ENCODE data around the gene CDCP1. TPM values are rescaled to one million over a fixed set of nuclear protein-coding genes. Genes with fewer than 3 reads are reported as not detected.
A peak's percentile ranks its signal among the peaks of the same experiment; 100 is the strongest.

The CDCP1 gene
- total RNA-seq, 5 donors from 2014 or later (not counting 1 experiment from before 2014, with no cell fraction given) = 0.36 to 1.7 (median 0.55) TPM

DNA sequence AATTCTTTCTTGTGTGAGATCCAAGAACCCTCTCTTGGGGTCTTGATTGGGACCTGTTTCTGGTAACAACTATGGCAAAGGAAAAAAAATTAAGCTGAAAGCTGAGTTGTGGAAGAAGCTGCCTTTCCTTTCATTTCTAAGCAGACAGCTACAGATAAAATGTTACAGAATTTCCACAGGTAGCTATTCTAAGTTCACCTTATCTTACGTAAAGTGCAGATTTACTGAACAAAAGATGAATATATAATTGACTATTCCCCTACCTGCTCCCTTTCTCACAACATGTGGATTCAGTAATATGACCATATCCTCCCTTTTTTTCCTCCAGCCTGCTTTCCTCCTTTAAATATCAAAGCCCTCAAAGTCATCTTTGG, 83.5 kb downstream of the CDCP1 start:
- Histone ChIP-seq H3K9me3 (no peaks in the 10 kb centered on the region), H3K4me3 (ENCODE audit: control insufficient read depth in 1 of 2, extremely low read depth in 1 of 2, low read length in 1 of 2) (no peak overlapping the region), H3K27me3 (replicated peaks in 1 of 2; ENCODE audit: control insufficient read depth in 2 of 2, extremely low read depth in 1 of 2, insufficient read depth in 2 of 2, low read length in 1 of 2) (peaks cover 0 to 6% of the 10 kb centered on the region in 2 experiments), H3K4me1 (ENCODE audit: control insufficient read depth in 1 of 2, extremely low read depth in 1 of 2, insufficient read depth in 2 of 2, low read length in 2 of 2) (peaks cover 2 to 11% of the 10 kb centered on the region in 2 experiments), H3K36me3 (ENCODE audit: control insufficient read depth in 2 of 2, extremely low read depth in 1 of 2, insufficient read depth in 1 of 2, low read length in 1 of 2) (no peaks in the 10 kb centered on the region), H3K27ac (ENCODE audit: low read length) (no peak overlapping the region)
- no peak for ATAC-seq (replicated peaks in 1 of 4)
- Mint-ChIP-seq H3K36me3 (no peaks in the 10 kb centered on the region), H3K27me3 (peaks cover 3% of the 10 kb centered on the region in 2 donors), H3K9me3 (no peaks in the 10 kb centered on the region), H3K27ac (no peak overlapping the region), H3K4me1 (peaks cover 13 to 15% (median 14%) of the 10 kb centered on the region in 3 donors), H3K4me3 (no peak overlapping the region)
- DNase-seq = no peak
- ChIA-PET CTCF (interaction anchor here in 1 of 2 donors (1.4 kb wide), 1 partner anchor 22 kb away, joined by 3 read pairs; no protein-coding TSS in a partner anchor), POLR2A (no interaction called here)
- WGBS (ENCODE audit: insufficient coverage) = no CpG with 5 or more reads among the region's 1 CpG

DNA sequence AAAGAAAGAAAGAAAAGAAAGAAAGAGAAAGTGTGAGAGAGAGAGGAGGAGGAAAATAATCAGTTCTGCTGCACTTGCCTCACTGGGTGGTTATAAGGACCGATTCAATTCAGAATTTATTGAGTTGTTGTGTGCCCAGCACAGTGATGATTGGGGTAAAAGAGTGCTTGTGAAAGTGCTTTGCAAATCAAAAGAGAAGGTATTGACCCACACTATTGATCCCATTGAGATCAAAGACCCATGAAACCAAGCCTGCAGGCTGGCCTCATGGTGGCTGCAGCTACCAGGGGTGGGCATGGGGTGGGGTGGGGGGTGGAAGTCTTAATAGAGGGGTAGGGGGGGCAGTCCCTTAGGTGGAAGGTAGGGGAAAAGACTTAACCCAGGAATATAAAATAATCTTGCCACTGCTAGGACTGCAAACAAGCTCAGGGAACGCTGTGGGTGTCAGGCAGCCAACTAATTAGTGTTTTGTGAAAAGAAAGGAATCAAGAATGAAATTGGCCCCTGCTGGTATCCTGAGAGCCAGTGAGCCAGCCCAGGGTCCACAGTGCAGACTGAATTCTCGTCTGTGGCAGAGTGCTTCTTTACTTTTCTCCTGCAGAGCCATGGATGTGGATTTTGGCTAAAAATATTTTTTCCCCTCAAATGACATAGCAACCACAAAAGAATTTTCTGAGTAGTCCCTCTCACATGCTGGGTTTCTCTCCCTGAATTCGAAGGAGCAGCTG, 85.8 kb downstream of the CDCP1 start:
- no peak overlapping the region for H3K27ac Mint-ChIP-seq
- H3K4me1 Mint-ChIP-seq = peaks cover 9 to 10% (median 10%) of the 10 kb centered on the region in 3 donors
- no peaks in the 10 kb centered on the region for H3K9me3 ChIP-seq
- no peaks in the 10 kb centered on the region for H3K36me3 ChIP-seq (ENCODE audit: control insufficient read depth in 2 of 2, extremely low read depth in 1 of 2, insufficient read depth in 1 of 2, low read length in 1 of 2)
- no peak overlapping the region for H3K4me3 Mint-ChIP-seq
- DNase-seq (no peak), ATAC-seq (replicated peaks in 1 of 4) (no peak)
- ChIA-PET POLR2A (no interaction called here), CTCF (no interaction called here)
- H3K9me3 Mint-ChIP-seq = no peaks in the 10 kb centered on the region
- no peak overlapping the region for H3K4me3 ChIP-seq (ENCODE audit: control insufficient read depth in 1 of 2, extremely low read depth in 1 of 2, low read length in 1 of 2)
- H3K4me1 ChIP-seq (ENCODE audit: control insufficient read depth in 1 of 2, extremely low read depth in 1 of 2, insufficient read depth in 2 of 2, low read length in 2 of 2) = peaks cover 2 to 10% of the 10 kb centered on the region in 2 experiments
- 92% methylated on average over 2 of the region's 4 CpGs for WGBS (ENCODE audit: insufficient coverage)
- no peak overlapping the region for H3K27ac ChIP-seq (ENCODE audit: low read length)
- no peaks in the 10 kb centered on the region for H3K36me3 Mint-ChIP-seq
- peaks cover 3 to 7% of the 10 kb centered on the region in 2 donors for H3K27me3 Mint-ChIP-seq
- peaks cover 0 to 3% of the 10 kb centered on the region in 2 experiments for H3K27me3 ChIP-seq (replicated peaks in 1 of 2; ENCODE audit: control insufficient read depth in 2 of 2, extremely low read depth in 1 of 2, insufficient read depth in 2 of 2, low read length in 1 of 2)

DNA sequence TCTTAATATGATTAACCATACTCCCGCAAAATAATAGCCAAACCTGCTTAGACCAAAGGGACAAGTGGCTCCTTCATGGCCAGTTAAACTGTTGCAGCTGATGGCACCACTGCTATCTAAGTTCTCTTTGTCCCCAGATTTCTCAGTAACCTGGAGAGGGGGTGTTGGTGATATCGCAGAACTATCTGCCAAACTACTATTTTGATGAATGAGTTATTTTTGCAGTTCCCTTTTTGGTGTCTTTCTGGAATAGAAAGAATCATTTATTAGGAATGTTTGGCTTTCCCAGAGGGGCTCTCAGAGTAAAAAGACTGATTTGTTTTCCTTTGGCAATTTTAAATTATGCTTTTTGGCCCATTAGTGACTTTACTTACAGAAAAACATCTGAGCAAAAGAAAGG, 87.0 kb downstream of the CDCP1 start:
- H3K36me3 ChIP-seq (ENCODE audit: control insufficient read depth in 2 of 2, extremely low read depth in 1 of 2, insufficient read depth in 1 of 2, low read length in 1 of 2) = no peaks in the 10 kb centered on the region
- ATAC-seq (replicated peaks in 1 of 4) (no peak), DNase-seq (no peak)
- no peak overlapping the region for H3K4me3 ChIP-seq (ENCODE audit: control insufficient read depth in 1 of 2, extremely low read depth in 1 of 2, low read length in 1 of 2)
- no peaks in the 10 kb centered on the region for H3K9me3 ChIP-seq
- Mint-ChIP-seq H3K27ac (no peak overlapping the region), H3K4me3 (no peak overlapping the region), H3K36me3 (no peaks in the 10 kb centered on the region), H3K4me1 (peaks cover 0 to 4% (median 0%) of the 10 kb centered on the region in 3 donors), H3K27me3 (peaks cover 3 to 7% of the 10 kb centered on the region in 2 donors), H3K9me3 (no peaks in the 10 kb centered on the region)
- H3K4me1 ChIP-seq (ENCODE audit: control insufficient read depth in 1 of 2, extremely low read depth in 1 of 2, insufficient read depth in 2 of 2, low read length in 2 of 2) = no peaks in the 10 kb centered on the region
- ChIA-PET POLR2A (no interaction called here), CTCF (interaction anchor here in 1 of 2 donors (0.7 kb wide), 1 partner anchor 20 kb away, joined by 4 read pairs; no protein-coding TSS in a partner anchor)
- no peak overlapping the region for H3K27ac ChIP-seq (ENCODE audit: low read length)
- no peaks in the 10 kb centered on the region for H3K27me3 ChIP-seq (replicated peaks in 1 of 2; ENCODE audit: control insufficient read depth in 2 of 2, extremely low read depth in 1 of 2, insufficient read depth in 2 of 2, low read length in 1 of 2)
- WGBS (ENCODE audit: insufficient coverage) = no CpG with 5 or more reads among the region's 2 CpGs

DNA sequence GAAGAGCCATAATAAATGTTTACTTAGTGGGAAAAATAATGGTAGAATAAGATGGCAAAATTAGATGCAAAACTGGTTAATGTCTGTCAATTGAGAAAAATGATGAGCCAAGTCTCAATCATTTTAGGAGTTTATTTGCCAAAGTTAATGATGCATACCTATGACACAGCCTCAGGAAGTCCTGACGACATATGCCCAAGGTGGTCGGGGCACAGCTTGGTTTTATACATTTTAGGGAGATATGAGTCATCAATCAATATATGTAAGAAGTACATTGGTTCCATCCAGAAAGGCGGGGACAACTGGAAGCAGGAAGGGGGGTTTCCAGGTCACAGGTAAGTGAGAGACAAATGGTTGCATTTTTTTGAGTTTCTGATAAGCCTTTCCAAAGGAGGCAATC, 88.6 kb downstream of the CDCP1 start:
- CTCF ChIA-PET = no interaction called here
- Mint-ChIP-seq H3K9me3 (no peaks in the 10 kb centered on the region), H3K4me3 (no peak overlapping the region), H3K27me3 (peaks cover 6 to 7% of the 10 kb centered on the region in 2 donors), H3K36me3 (no peaks in the 10 kb centered on the region), H3K4me1 (peaks cover 4 to 9% (median 6%) of the 10 kb centered on the region in 3 donors), H3K27ac (no peak overlapping the region)
- Histone ChIP-seq H3K36me3 (ENCODE audit: control insufficient read depth in 2 of 2, extremely low read depth in 1 of 2, insufficient read depth in 1 of 2, low read length in 1 of 2) (no peaks in the 10 kb centered on the region), H3K4me3 (ENCODE audit: control insufficient read depth in 1 of 2, extremely low read depth in 1 of 2, low read length in 1 of 2) (no peak overlapping the region), H3K4me1 (ENCODE audit: control insufficient read depth in 1 of 2, extremely low read depth in 1 of 2, insufficient read depth in 2 of 2, low read length in 2 of 2) (no peaks in the 10 kb centered on the region), H3K27ac (ENCODE audit: low read length) (no peak overlapping the region), H3K27me3 (replicated peaks in 1 of 2; ENCODE audit: control insufficient read depth in 2 of 2, extremely low read depth in 1 of 2, insufficient read depth in 2 of 2, low read length in 1 of 2) (peaks cover 0 to 2% of the 10 kb centered on the region in 2 experiments), H3K9me3 (no peaks in the 10 kb centered on the region)
- DNase-seq = no peak
- ATAC-seq (replicated peaks in 1 of 4) = no peak
- POLR2A ChIA-PET = no interaction called here
- no CpG with 5 or more reads among the region's 3 CpGs for WGBS (ENCODE audit: insufficient coverage)

DNA sequence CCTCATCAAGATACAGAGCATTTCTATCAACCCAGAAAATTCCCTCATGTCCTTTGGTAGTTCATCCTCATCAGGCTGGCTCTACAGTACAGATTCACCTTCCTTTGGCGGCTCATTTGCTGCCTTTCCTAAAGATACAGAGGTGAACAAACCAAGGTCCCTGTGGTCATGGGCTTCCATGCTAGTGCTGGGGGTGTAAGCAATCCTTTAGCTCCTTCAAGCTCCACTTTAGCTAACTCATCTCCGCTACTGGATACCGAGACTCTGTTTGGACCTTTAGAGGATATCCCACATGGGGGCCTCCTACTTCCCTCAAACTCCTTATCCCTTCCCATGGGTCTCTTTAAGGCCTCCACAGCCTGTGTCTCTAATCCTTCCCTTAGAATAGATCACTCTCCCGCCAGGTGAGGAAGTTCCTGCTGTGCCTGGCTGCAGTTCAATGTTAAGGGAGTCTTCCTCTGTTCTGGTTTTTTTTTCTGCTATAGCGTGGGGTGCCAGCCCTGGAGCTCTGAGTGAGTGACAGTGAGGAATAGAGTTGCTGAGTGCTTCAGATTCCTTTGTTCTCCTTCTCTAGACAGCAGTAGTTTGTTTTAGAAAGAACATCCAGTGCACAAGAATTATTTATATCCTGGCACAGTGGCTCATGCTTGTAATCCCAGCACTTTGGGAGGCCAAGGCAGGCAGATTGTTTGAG, 89.4 kb downstream of the CDCP1 start:
- DNase-seq (no peak), ATAC-seq (replicated peaks in 1 of 4) (no peak)
- H3K4me1 ChIP-seq (ENCODE audit: control insufficient read depth in 1 of 2, extremely low read depth in 1 of 2, insufficient read depth in 2 of 2, low read length in 2 of 2) = no peaks in the 10 kb centered on the region
- Mint-ChIP-seq H3K27ac (no peak overlapping the region), H3K36me3 (no peaks in the 10 kb centered on the region), H3K27me3 (peaks cover 6 to 7% of the 10 kb centered on the region in 2 donors), H3K9me3 (no peaks in the 10 kb centered on the region), H3K4me3 (no peak overlapping the region), H3K4me1 (peaks cover 4 to 9% (median 6%) of the 10 kb centered on the region in 3 donors)
- H3K27ac ChIP-seq (ENCODE audit: low read length) = no peak overlapping the region
- POLR2A ChIA-PET = interaction anchor here in 1 of 2 donors (0.6 kb wide), 1 partner anchor 593 kb away, joined by 7 read pairs; no protein-coding TSS in a partner anchor
- no peaks in the 10 kb centered on the region for H3K9me3 ChIP-seq
- CTCF ChIA-PET = no interaction called here
- no peaks in the 10 kb centered on the region for H3K36me3 ChIP-seq (ENCODE audit: control insufficient read depth in 2 of 2, extremely low read depth in 1 of 2, insufficient read depth in 1 of 2, low read length in 1 of 2)
- peaks cover 0 to 5% of the 10 kb centered on the region in 2 experiments for H3K27me3 ChIP-seq (replicated peaks in 1 of 2; ENCODE audit: control insufficient read depth in 2 of 2, extremely low read depth in 1 of 2, insufficient read depth in 2 of 2, low read length in 1 of 2)
- 100% methylated on average over 1 of the region's 5 CpGs for WGBS (ENCODE audit: insufficient coverage)
- no peak overlapping the region for H3K4me3 ChIP-seq (ENCODE audit: control insufficient read depth in 1 of 2, extremely low read depth in 1 of 2, low read length in 1 of 2)

DNA sequence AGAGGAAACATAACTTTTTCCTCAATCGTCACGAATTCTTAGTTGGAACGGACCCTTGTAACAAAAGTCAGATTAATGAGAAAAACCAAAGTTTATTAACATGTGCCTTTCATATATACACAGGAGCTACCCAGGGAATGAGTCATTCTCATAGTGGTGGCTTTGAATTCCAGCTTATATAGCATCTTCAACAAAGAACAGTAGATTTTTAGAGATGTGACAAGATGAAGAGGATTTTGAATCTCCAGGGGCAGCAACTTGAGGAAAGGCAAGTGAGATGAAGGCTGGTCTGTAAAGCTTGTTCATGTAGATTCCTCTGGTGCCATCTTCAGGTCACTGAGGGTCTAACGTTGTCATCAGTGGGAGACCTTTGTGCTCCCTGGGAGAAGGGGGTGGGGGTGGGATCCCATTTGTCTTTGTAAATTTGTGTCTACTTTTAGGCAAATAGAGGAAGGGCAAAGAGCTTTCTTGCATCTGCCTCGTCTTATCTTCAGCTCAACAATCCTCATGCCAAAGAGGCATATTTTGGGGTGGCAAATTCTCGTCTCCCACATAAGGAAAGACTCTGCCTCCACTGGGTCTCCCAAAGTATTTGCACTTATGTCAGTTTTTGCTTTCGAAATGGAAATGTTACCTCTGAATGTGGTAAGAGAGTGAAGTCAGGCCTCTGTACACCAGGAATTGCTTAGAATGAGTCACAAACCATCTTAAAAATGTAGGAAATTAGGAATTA, 90.6 kb downstream of the CDCP1 start:
- Histone ChIP-seq H3K4me3 (ENCODE audit: control insufficient read depth in 1 of 2, extremely low read depth in 1 of 2, low read length in 1 of 2) (no peak overlapping the region), H3K27ac (ENCODE audit: low read length) (no peak overlapping the region), H3K4me1 (ENCODE audit: control insufficient read depth in 1 of 2, extremely low read depth in 1 of 2, insufficient read depth in 2 of 2, low read length in 2 of 2) (no peaks in the 10 kb centered on the region), H3K9me3 (no peaks in the 10 kb centered on the region), H3K36me3 (ENCODE audit: control insufficient read depth in 2 of 2, extremely low read depth in 1 of 2, insufficient read depth in 1 of 2, low read length in 1 of 2) (no peaks in the 10 kb centered on the region), H3K27me3 (replicated peaks in 1 of 2; ENCODE audit: control insufficient read depth in 2 of 2, extremely low read depth in 1 of 2, insufficient read depth in 2 of 2, low read length in 1 of 2) (peaks cover 0 to 10% of the 10 kb centered on the region in 2 experiments)
- Mint-ChIP-seq H3K27me3 (peaks cover 7 to 8% of the 10 kb centered on the region in 2 donors), H3K9me3 (no peaks in the 10 kb centered on the region), H3K27ac (no peak overlapping the region), H3K4me1 (peaks cover 4 to 9% (median 6%) of the 10 kb centered on the region in 3 donors), H3K4me3 (no peak overlapping the region), H3K36me3 (no peaks in the 10 kb centered on the region)
- WGBS (ENCODE audit: insufficient coverage) = no CpG with 5 or more reads among the region's 7 CpGs
- ATAC-seq (replicated peaks in 1 of 4) (no peak), DNase-seq (peak in 1 of 35 experiments; percentile 30)
- ChIA-PET POLR2A (no interaction called here), CTCF (interaction anchor here in 1 of 2 donors (1.1 kb wide), 1 partner anchor 14 kb away, joined by 3 read pairs; no protein-coding TSS in a partner anchor)
